A549 (cell line): ENCODE results near the gene ADORA2B. TPM values are rescaled to one million over a fixed set of nuclear protein-coding genes. Genes with fewer than 3 reads are reported as not detected.

ENCODE experiments used
- ATAC-seq, 2 experiments: fragments of 200-7000 bp in 1 of 2; fragments of >200 bp in 1 of 2; cut with Nextera tagmentation in 1 of 2; cut with Tn5 transposase in 1 of 2; 3 replicates each; pipeline versions ENCODE4 v1.8.0 to v1.9.1; 2018 to 2020; ENCODE audit warnings: mild to moderate bottlenecking in 1 of 2, moderate library complexity in 1 of 2
- CTCF ChIA-PET: fragments of 300-600 bp; sonication (Branson Sonifier 250); formaldehyde crosslinking; extraction: SDS; loops from one replicate; lab custom pipeline; 2021; ENCODE audit warnings: antibody characterized with exemption, inconsistent platforms; lab: Yijun Ruan, JAX
- POLR2A ChIA-PET: fragments of 350-600 bp; formaldehyde crosslinking; extraction: SDS; loops from one replicate; lab custom pipeline; 2021; ENCODE audit warnings: antibody characterized with exemption, inconsistent platforms; lab: Yijun Ruan, JAX
- DNase-seq, 2 experiments: peaks; one replicate each; pipeline versions ENCODE4 v3.0.0 to v3.0.0-alpha.2; 2011 to 2016; ENCODE audit warnings: low read depth in 1 of 2, low spot score in 1 of 2
- FAIRE-seq: peaks from 2 replicates; lab custom pipeline; 2011; peaks lifted over from hg19 to GRCh38; lab: Jason Lieb, UNC
- H3K27ac ChIP-seq, 2 experiments: fragments of >200 bp; sonication (Bioruptor Twin); formaldehyde crosslinking; 3 replicates each; pipeline ENCODE4 v1.5.1; 2016 to 2017
- H3K4me1 ChIP-seq: fragments of >200 bp; sonication (Bioruptor Twin); formaldehyde crosslinking; 3 replicates; pipeline ENCODE4 v1.6.1; 2016
- H3K4me2 ChIP-seq: fragments of >200 bp; sonication (Bioruptor Twin); formaldehyde crosslinking; 3 replicates; pipeline ENCODE4 v1.6.1; 2016
- H3K4me3 ChIP-seq: fragments of >200 bp; sonication (Bioruptor Twin); formaldehyde crosslinking; 3 replicates; pipeline ENCODE4 v1.5.1; 2016
- H3K9me3 ChIP-seq: fragments of >200 bp; sonication (Bioruptor Twin); formaldehyde crosslinking; 3 replicates; pipeline ENCODE4 v1.6.1; 2016
- CBX8 ChIP-seq: fragments of 200-600 bp; sonication (generic); IDR thresholded peaks from 2 replicates; pipeline ENCODE4 v1.6.1; 2016
- CEBPB ChIP-seq, 2 experiments: fragments of >200 bp in 1 of 2; sonication (Bioruptor Twin) in 1 of 2; formaldehyde crosslinking in 1 of 2; IDR thresholded peaks; 2 replicates each; pipeline ENCODE4 v1.6.1; 2012 to 2016
- CTCF ChIP-seq: fragments of >200 bp; sonication (Bioruptor Twin); formaldehyde crosslinking; IDR thresholded peaks from 3 replicates; pipeline ENCODE4 v1.5.1; 2016
- GATA3 ChIP-seq: IDR thresholded peaks from 2 replicates; pipeline ENCODE4 v1.6.1; 2012; ENCODE audit warnings: borderline replicate concordance
- HDAC2 ChIP-seq: fragments of 200-600 bp; sonication (generic); IDR thresholded peaks from 2 replicates; pipeline ENCODE4 v1.6.1; 2016
- HMGXB4 ChIP-seq: fragments of 250-450 bp; sonication (Bioruptor Pico); IDR thresholded peaks from 2 replicates; pipeline ENCODE4 v1.5.0; 2021; ENCODE audit warnings: mild to moderate bottlenecking, moderate library complexity, borderline replicate concordance
- HOXB5 ChIP-seq: fragments of 250-450 bp; sonication (Bioruptor Pico); IDR thresholded peaks from 2 replicates; pipeline ENCODE4 v1.5.0; 2020; ENCODE audit warnings: mild to moderate bottlenecking, moderate library complexity
- JUNB ChIP-seq: fragments of >200 bp; sonication (Bioruptor Twin); formaldehyde crosslinking; IDR thresholded peaks from 2 replicates; pipeline ENCODE4 v1.6.1; 2016
- KDM5A ChIP-seq: fragments of 200-600 bp; sonication (generic); IDR thresholded peaks from 2 replicates; pipeline ENCODE4 v1.6.1; 2016; ENCODE audit warnings: antibody characterized with exemption, mild to moderate bottlenecking
- MAFK ChIP-seq: fragments of 450-650 bp; IDR thresholded peaks from 2 replicates; pipeline ENCODE4 v1.6.1; 2014; ENCODE audit not compliant: partially characterized antibody
- MYC ChIP-seq: IDR thresholded peaks from 2 replicates; pipeline ENCODE4 v1.6.1; 2012; ENCODE audit warnings: mild to moderate bottlenecking, inconsistent platforms, low read length, improper control_type of control experiment, borderline replicate concordance
- PHF8 ChIP-seq: fragments of 200-600 bp; sonication (generic); IDR thresholded peaks from 2 replicates; pipeline ENCODE4 v1.6.1; 2016; ENCODE audit warnings: low read depth, mild to moderate bottlenecking, antibody characterized with exemption, moderate library complexity, borderline replicate concordance
- RCOR1 ChIP-seq: fragments of 150-350 bp; IDR thresholded peaks from 2 replicates; pipeline ENCODE4 v1.6.1; 2014; ENCODE audit warnings: antibody characterized with exemption, low read length, low read depth
- RFX5 ChIP-seq: fragments of 450-650 bp; IDR thresholded peaks from 2 replicates; pipeline ENCODE4 v1.7.1; 2014; ENCODE audit warnings: antibody characterized with exemption, mild to moderate bottlenecking, moderate library complexity
- SREBF2 ChIP-seq: fragments of 450-650 bp; IDR thresholded peaks from 2 replicates; pipeline ENCODE4 v1.6.1; 2014; ENCODE audit warnings: mild to moderate bottlenecking, moderate library complexity
- TFCP2L1 ChIP-seq: fragments of 250-450 bp; sonication (Bioruptor Pico); IDR thresholded peaks from 2 replicates; pipeline ENCODE4 v1.5.0; 2021; ENCODE audit warnings: mild to moderate bottlenecking
- ZC3H11A ChIP-seq: fragments of 450-650 bp; IDR thresholded peaks from 2 replicates; pipeline ENCODE4 v1.6.1; 2014; ENCODE audit warnings: antibody characterized with exemption, mild to moderate bottlenecking
- ZFP36 ChIP-seq: fragments of 450-650 bp; IDR thresholded peaks from 2 replicates; pipeline ENCODE4 v1.6.1; 2014; ENCODE audit warnings: borderline replicate concordance; ENCODE audit not compliant: partially characterized antibody
- ZSCAN20 ChIP-seq: fragments of 250-450 bp; sonication (Bioruptor Pico); IDR thresholded peaks from 2 replicates; pipeline ENCODE4 v1.8.0; 2022; ENCODE audit warnings: mild to moderate bottlenecking, moderate library complexity
- WGBS: methylation state at CpG from one replicate; pipeline ENCODE4 v1.1.6; 2017; ENCODE audit errors: missing lambda C conversion rate; 5-methylcytosine and 5-hydroxymethylcytosine counted together
- polyA plus RNA-seq, 4 experiments: library from polyadenylated mRNA; depleted of rRNA in 3 of 4; stranded (reverse); fragments of >200 nt; fragmentation: RNase III in 1 of 4; extraction: RNeasy Plus Mini Kit Qiagen cat#74134 plus additional on column Dnase treatment in 1 of 4; gene quantifications; 2 replicates in 3 of 4; 3 replicates in 1 of 4; pipeline ENCODE4 v1.2.3, GENCODE V29; 2011 to 2017
- TF ChIP-seq, protein P1 (sequence below): fragments of 150-350 bp; IDR thresholded peaks from 2 replicates; pipeline ENCODE4 v1.6.1; 2014; ENCODE audit warnings: low read depth, mild to moderate bottlenecking, low read length

ADORA2B gene
- polyA plus RNA-seq, 2 of the 4 experiments (the other 2 are of a cell fraction), result 5.7 to 10.2 TPM

DNA sequence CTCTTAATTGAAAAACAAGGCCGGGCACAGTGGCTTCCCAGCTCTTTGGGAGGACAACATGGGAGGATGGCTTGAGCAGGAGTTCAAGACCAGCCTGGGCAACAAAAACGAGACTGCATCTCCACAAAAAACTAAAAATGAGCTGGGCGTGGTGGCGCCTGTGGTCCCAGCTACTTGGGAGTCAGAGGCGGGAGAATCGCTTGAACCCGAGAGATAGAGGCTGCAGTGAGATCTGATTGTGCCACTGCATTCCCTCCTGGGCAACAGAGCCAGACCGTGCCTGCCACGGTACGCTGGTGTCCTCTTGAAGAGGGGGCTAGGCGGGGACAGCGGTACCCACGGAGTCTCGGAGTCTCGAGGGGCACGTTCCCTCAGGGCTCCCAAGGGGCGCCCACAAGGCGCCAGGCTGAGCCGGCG is 27.9 kb upstream of the ADORA2B start:
- H3K4me2 ChIP-seq, result no peak overlapping the region
- DNase-seq, result no peak
- ChIA-PET CTCF (interaction anchor here (1.2 to 4.7 kb wide), 3 partner anchors 12 to 88 kb away, joined by 3 to 29 read pairs (median 5); partner anchors contain the start of gene ADORA2B), POLR2A (no interaction called here)
- TF ChIP-seq CEBPB (IDR thresholded peaks at IDR 0.05), result no peak
- no peak for TF ChIP-seq GATA3
- TF ChIP-seq ZC3H11A, result no peak
- no peak for TF ChIP-seq HDAC2
- TF ChIP-seq HOXB5 (CRISPR knock-in tag), result no peak
- no peak for TF ChIP-seq RCOR1
- no peak for TF ChIP-seq HMGXB4 (CRISPR knock-in tag)
- TF ChIP-seq KDM5A, result no peak
- no peak for TF ChIP-seq CBX8
- no peak for TF ChIP-seq JUNB
- TF ChIP-seq CTCF, result no peak
- TF ChIP-seq TFCP2L1 (CRISPR knock-in tag), result no peak
- no peak for TF ChIP-seq MAFK
- no peak for TF ChIP-seq MYC
- TF ChIP-seq SREBF2, result no peak
- no peak for TF ChIP-seq PHF8
- TF ChIP-seq RFX5, result no peak
- no peak for TF ChIP-seq ZSCAN20 (CRISPR knock-in tag)
- TF ChIP-seq ZFP36, result no peak
- TF ChIP-seq, protein P1, sequence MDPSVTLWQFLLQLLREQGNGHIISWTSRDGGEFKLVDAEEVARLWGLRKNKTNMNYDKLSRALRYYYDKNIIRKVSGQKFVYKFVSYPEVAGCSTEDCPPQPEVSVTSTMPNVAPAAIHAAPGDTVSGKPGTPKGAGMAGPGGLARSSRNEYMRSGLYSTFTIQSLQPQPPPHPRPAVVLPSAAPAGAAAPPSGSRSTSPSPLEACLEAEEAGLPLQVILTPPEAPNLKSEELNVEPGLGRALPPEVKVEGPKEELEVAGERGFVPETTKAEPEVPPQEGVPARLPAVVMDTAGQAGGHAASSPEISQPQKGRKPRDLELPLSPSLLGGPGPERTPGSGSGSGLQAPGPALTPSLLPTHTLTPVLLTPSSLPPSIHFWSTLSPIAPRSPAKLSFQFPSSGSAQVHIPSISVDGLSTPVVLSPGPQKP, result no peak
- H3K27ac ChIP-seq, result peak overlapping the region in 1 of 2 experiments; percentile 79; a peak in 3 of 6 replicates
- H3K4me3 ChIP-seq, result no peak overlapping the region
- no peak for FAIRE-seq
- peaks cover 33% of the 10 kb centered on the region for H3K4me1 ChIP-seq
- no peak for ATAC-seq
- peaks cover 9% of the 10 kb centered on the region; the same call in 2 of the 3 replicates for H3K9me3 ChIP-seq
- 94% methylated on average over 20 of the region's 20 CpGs for WGBS

DNA sequence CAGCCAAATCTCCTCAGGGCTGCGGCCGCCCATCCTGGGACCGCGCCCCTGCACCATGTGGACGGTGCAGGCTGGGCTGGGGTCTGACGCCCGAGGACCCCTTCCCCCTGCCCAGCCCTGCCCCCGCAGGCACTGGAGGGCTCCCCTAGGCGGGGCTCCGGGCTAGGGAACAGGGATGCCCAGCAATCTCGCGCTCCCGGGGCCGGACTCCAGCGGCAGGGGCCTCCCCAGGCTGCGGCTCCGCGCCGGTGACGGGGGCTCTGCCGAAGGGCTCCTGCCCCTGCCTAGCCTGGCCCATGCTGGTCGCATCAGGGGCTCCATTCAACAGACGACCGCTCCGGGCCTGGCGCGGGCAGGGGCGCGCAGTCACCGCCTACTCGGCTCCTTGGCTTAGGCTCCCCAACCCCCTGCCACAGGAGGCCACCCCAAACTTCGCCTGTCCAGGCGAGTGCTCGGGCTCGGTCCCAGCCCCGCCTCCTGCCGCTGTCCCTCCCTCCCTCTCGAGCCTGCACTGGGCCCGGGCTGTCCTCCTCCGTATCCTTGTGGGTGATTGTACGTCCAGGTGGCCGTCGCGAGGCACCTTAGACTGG is 27.4 kb upstream of the ADORA2B start:
- peaks cover 33% of the 10 kb centered on the region for H3K4me1 ChIP-seq

More for the DNA sequence above, 27.4 kb upstream of the ADORA2B start:
- ChIA-PET POLR2A (no interaction called here), CTCF (interaction anchor here (1.1 to 4.7 kb wide), 2 partner anchors 27 to 28 kb away, joined by 3 to 29 read pairs; partner anchors contain the start of gene ADORA2B)
- no peak overlapping the region for H3K4me3 ChIP-seq
- no peak for ATAC-seq
- WGBS, result 94% methylated on average over 38 of the region's 44 CpGs
- H3K4me2 ChIP-seq, result no peak overlapping the region
- no peak for FAIRE-seq
- DNase-seq, result no peak
- no peak for TF ChIP-seq CBX8
- H3K27ac ChIP-seq, result peak overlapping the region in 1 of 2 experiments; percentile 79; a peak in 3 of 6 replicates
- peaks cover 10% of the 10 kb centered on the region; the same call in 2 of the 3 replicates for H3K9me3 ChIP-seq
